GM12865 (cell line): ENCODE results near the gene APOO.

Experiments used
- DNase-seq: peaks from one replicate; pipeline ENCODE4 v3.0.0; 2010; ENCODE audit warnings: low read depth
- H3K4me3 ChIP-seq: 2 replicates; pipeline ENCODE4 v1.5.1; 2011; ENCODE audit warnings: mild to moderate bottlenecking, low read depth, low read length, control low read depth
- TF ChIP-seq, protein P1 (sequence below): IDR thresholded peaks from 2 replicates; pipeline ENCODE4 v1.5.1; 2011; ENCODE audit warnings: low read length, control low read depth, low read depth, inconsistent platforms; ENCODE audit not compliant: insufficient read depth; ENCODE audit errors: missing control alignments

Gene APOO

DNA sequence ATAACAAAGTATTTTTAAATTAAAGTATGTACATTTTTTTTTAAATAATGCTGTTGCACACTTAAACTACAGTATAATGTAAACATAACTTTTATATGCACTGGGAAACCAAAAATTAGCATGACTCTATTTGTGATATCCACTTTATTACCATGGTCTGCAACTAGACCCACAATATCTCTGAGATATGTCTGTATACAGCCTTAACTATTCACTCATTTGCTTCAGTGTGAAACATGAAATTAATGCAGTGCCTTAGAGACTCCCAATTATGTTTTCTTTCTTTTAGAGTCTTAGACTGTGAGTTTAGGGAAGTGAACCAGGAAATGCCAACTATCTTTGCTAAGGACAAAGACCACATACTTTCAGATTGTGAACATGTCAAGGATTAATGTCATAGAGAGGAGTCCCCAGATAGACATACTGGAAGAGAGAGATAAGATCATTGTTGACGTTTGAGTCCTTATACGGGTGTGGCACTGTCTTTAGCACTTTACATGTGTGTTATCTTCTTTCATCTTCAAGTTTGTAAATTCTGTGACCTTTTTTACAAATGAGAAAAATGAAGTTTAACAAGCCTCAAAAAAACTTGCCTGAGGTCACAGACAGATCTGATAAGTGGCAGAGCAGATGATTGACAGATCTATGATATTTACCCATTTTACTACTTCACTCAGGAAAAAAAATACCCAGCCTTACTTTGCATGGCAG lies 23.3 kb upstream of the APOO start:
- H3K4me3 ChIP-seq = no peak overlapping the region
- DNase-seq = no peak
- TF ChIP-seq, protein P1, sequence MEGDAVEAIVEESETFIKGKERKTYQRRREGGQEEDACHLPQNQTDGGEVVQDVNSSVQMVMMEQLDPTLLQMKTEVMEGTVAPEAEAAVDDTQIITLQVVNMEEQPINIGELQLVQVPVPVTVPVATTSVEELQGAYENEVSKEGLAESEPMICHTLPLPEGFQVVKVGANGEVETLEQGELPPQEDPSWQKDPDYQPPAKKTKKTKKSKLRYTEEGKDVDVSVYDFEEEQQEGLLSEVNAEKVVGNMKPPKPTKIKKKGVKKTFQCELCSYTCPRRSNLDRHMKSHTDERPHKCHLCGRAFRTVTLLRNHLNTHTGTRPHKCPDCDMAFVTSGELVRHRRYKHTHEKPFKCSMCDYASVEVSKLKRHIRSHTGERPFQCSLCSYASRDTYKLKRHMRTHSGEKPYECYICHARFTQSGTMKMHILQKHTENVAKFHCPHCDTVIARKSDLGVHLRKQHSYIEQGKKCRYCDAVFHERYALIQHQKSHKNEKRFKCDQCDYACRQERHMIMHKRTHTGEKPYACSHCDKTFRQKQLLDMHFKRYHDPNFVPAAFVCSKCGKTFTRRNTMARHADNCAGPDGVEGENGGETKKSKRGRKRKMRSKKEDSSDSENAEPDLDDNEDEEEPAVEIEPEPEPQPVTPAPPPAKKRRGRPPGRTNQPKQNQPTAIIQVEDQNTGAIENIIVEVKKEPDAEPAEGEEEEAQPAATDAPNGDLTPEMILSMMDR = no peak

DNA sequence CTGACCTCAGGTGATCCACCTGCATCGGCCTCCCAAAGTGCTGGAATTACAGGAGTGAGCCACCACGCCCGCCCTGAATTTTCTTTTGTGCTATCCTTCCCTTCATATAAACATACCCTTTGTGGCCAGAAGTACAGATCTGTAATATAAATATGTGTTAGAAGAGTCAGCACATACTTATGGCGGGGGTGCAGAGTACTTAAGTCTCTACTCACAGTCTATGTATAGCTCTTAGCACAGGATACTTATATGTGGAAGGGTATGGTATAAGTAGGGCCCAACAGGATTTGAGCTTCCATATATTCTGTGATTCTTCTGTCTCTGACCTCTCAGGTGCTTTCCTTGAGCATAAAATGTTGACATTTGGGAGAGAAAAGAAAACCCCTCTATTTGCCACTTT lies 18.3 kb upstream of the APOO start:
- TF ChIP-seq, protein P1 = no peak
- H3K4me3 ChIP-seq = no peak overlapping the region
- no peak for DNase-seq

DNA sequence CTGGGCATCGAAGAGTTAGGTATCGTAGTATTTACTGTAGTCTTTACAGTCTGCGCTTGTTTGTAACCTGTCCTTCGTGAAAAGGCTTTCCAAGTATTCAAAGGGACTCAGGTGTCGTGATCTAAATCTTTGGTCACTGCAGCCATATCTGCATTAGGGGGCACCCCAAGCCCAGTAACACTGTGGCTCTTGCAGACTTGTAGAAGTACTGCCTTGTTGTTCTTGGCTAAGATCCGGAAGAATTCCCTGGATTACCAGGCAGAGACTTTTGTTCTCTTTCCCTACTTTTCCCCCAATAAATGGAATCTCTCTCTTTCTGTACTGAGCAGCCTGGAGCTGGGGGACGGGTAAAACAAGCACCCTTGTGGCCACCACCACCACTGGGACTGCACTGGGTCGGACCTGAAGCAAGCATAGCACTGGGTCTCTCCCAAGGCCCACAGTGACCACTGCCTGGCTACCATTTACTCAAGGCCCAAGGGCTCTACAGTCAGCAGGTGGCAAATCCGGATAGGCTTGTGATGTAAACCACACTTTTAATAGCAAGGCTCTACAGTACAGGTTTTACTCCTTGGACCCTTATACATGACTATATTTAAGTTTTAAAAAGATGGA lies 12.1 kb upstream of the APOO start:
- no peak overlapping the region for H3K4me3 ChIP-seq
- no peak for DNase-seq
- TF ChIP-seq, protein P1 = no peak

DNA sequence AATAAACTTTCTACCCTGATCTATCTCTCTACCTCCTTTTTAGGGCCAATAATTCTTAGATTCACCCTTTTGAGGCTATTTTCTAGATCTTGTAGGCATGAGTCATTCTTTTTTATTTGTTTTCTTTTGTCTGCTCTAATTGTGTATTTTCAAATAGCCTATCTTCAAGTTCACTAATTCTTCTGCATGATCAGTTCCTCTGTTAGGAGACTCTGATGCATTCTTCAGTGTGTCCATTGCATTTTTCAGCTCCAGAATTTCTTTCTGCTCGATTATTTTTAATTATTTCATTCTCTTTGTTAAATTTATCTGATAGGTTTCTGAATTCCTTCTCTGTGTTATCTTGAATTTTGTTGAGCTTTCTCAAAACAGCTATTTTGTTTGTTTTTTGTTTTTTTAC lies 11.4 kb upstream of the APOO start:
- H3K4me3 ChIP-seq = no peak overlapping the region
- TF ChIP-seq, protein P1 = no peak
- DNase-seq = no peak

DNA sequence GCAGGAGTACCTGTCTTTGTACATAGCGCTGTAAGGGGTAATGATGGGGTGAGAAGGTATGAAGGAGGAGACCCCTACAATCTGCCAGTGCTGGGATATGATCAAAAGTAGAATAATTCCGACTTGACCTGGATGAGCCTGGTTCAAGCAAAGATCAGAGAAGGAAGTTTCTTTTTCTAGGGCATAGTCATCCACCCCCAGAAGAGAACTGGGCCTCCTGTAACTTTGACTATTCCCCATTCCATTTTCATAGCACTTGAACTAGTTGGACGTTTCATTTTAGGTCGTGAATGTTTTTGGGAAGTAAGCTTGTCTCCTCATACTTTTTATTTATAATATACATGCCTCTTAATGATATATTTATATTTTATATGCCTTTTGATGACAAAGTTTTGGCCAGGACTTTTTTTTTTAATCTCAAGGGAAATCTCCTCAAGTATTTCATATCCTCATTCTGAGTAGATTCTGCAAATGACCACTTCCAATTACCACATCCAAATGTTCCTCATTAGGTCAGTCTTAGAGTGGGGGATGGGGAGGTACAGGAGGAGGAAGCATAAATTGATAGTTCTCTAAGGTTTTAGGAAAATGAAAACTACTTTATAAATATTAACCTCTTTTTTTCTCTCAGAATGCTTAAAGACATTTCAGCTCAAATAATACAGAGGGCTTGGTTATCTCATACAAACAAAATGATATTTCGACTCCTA lies 3.5 kb upstream of the APOO start:
- TF ChIP-seq, protein P1 = no peak
- no peak overlapping the region for H3K4me3 ChIP-seq
- DNase-seq = no peak

DNA sequence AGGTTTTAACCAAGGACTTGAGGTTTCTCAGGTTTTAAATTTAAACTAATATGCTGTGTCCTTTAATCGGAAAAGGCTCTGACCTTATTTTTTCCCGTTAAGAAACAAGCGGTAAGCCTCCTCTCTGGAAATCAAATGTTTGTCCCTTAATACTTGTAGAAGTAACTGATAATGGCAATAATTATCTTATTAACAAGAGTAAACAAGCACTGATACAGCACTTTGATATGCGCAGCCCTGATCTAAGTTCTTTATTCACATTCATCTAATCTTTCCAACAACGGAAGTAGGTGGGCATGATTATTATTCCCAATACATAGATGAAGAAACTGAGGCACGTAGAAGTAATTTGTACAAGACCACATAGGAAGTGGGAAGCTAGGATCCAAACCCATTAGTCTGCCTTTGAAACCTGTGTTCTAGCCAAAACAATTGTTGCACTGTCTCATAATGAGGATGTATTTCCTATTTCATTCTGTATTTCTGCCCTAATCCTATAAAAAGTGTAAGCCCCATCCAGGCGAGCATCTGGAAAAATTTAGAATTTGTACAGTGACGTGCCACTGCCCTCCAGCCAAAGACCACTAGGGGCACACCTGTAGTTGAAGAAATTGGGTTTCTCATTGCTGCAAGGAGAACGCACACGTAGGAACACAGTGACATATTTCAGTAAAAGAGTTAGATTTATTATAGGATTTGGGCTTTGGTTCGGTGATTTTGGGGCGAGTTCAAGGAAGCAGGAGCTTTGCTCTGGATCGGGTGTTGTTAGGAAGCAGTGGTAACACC lies 674 bp upstream of the APOO start:
- H3K4me3 ChIP-seq = peak overlapping the region; percentile 59
- peak; percentile 27 for DNase-seq
- TF ChIP-seq, protein P1 = peak; percentile 22
